ENCODE results near the gene MRPL46.

MRPL46 gene

DNA sequence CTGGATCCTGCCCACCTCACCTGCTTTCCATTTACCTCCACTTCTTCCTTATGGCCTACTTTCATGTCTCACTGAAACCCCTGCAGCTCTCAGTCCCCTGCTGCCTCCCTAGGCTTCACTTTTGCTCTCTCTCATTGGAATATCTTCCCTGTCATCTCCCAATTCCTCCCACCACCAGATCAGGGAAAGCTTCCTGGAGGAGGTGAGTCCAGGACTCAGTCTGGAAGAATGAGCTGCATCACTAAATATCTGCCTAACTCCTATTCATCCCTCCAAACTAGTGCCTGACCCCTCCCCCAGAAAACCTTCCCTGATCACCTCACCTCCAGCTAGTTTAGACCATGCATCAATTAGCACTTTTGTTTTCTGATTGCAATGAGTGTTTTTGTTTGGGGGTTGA lies 37.1 kb downstream of the MRPL46 start:
- Histone ChIP-seq H2AFZ (ENCODE audit: low read depth, low read length) (no peak overlapping the region), H2BK12ac (ENCODE audit: low read length in 2 of 2) (no peak overlapping the region), H2AK5ac (ENCODE audit: low read length, severe bottlenecking) (no peak overlapping the region), H3K27ac (ENCODE audit: low read length, poor library complexity, severe bottlenecking) (no peak overlapping the region), H3K36me3 (ENCODE audit: control insufficient read depth in 1 of 2, insufficient read depth in 2 of 2, low read depth in 1 of 2, low read length in 2 of 2) (no peaks in the 10 kb centered on the region), H3K23ac (ENCODE audit: low read length in 2 of 2) (no peak overlapping the region), H3K4me1 (ENCODE audit: control insufficient read depth, insufficient read depth, low read depth, low read length) (no peaks in the 10 kb centered on the region), H3K18ac (ENCODE audit: low read depth in 1 of 2, low read length in 2 of 2) (no peak overlapping the region), H4K8ac (ENCODE audit: low read length) (no peak overlapping the region), H3K4me3 (ENCODE audit: insufficient read depth in 1 of 2, low read depth in 1 of 2, low read length in 2 of 2) (no peak overlapping the region), H2BK120ac (ENCODE audit: low read depth, low read length) (no peak overlapping the region), H2BK5ac (ENCODE audit: low read depth, low read length, poor library complexity, severe bottlenecking) (no peak overlapping the region), H3K9ac (ENCODE audit: low read length) (no peak overlapping the region), H3K27me3 (ENCODE audit: control insufficient read depth in 1 of 2, insufficient read depth in 1 of 2, low read length in 2 of 2) (peaks cover 0 to 30% of the 10 kb centered on the region in 2 experiments), H3K14ac (ENCODE audit: low read length in 2 of 2) (no peak overlapping the region), H3K79me1 (replicated peaks; ENCODE audit: low read length, poor library complexity, severe bottlenecking) (no peaks in the 10 kb centered on the region), H4K91ac (ENCODE audit: low read length) (no peak overlapping the region), H3K4ac (ENCODE audit: low read depth in 1 of 2, low read length in 2 of 2) (no peak overlapping the region), H3K4me2 (ENCODE audit: low read length, poor library complexity, severe bottlenecking) (no peak overlapping the region), H2BK15ac (ENCODE audit: low read depth, poor library complexity, severe bottlenecking) (no peak overlapping the region), H3K9me3 (ENCODE audit: control insufficient read depth, low read length) (no peaks in the 10 kb centered on the region)
- no peak for DNase-seq

- no peak overlapping the region for H2BK12ac ChIP-seq (ENCODE audit: low read length in 2 of 2)
- no peak overlapping the region for H3K23ac ChIP-seq (ENCODE audit: low read length in 2 of 2)
- peaks cover 0 to 30% of the 10 kb centered on the region in 2 experiments for H3K27me3 ChIP-seq (ENCODE audit: control insufficient read depth in 1 of 2, insufficient read depth in 1 of 2, low read length in 2 of 2)
- H3K27ac ChIP-seq (ENCODE audit: low read length, poor library complexity, severe bottlenecking), result no peak overlapping the region
- no peak overlapping the region for H3K9ac ChIP-seq (ENCODE audit: low read length)
- no peak overlapping the region for H4K91ac ChIP-seq (ENCODE audit: low read length)
- no peaks in the 10 kb centered on the region for H3K79me1 ChIP-seq (replicated peaks; ENCODE audit: low read length, poor library complexity, severe bottlenecking)
- H3K4me3 ChIP-seq (ENCODE audit: insufficient read depth in 1 of 2, low read depth in 1 of 2, low read length in 2 of 2), result no peak overlapping the region
- no peak overlapping the region for H2BK15ac ChIP-seq (ENCODE audit: low read depth, poor library complexity, severe bottlenecking)
- H3K4me1 ChIP-seq (ENCODE audit: control insufficient read depth, insufficient read depth, low read depth, low read length), result no peaks in the 10 kb centered on the region
- no peak overlapping the region for H2AFZ ChIP-seq (ENCODE audit: low read depth, low read length)
- DNase-seq, result no peak
- H3K18ac ChIP-seq (ENCODE audit: low read depth in 1 of 2, low read length in 2 of 2), result no peak overlapping the region
- H4K8ac ChIP-seq (ENCODE audit: low read length), result no peak overlapping the region
- H2BK120ac ChIP-seq (ENCODE audit: low read depth, low read length), result no peak overlapping the region
- no peaks in the 10 kb centered on the region for H3K9me3 ChIP-seq (ENCODE audit: control insufficient read depth, low read length)
- H3K14ac ChIP-seq (ENCODE audit: low read length in 2 of 2), result no peak overlapping the region
- no peak overlapping the region for H3K4ac ChIP-seq (ENCODE audit: low read depth in 1 of 2, low read length in 2 of 2)
- H3K36me3 ChIP-seq (ENCODE audit: control insufficient read depth in 1 of 2, insufficient read depth in 2 of 2, low read depth in 1 of 2, low read length in 2 of 2), result no peaks in the 10 kb centered on the region
- 83% methylated on average over 10 of the region's 12 CpGs for WGBS
- no peak overlapping the region for H3K4me2 ChIP-seq (ENCODE audit: low read length, poor library complexity, severe bottlenecking)
- H2AK5ac ChIP-seq (ENCODE audit: low read length, severe bottlenecking), result no peak overlapping the region
- no peak overlapping the region for H2BK5ac ChIP-seq (ENCODE audit: low read depth, low read length, poor library complexity, severe bottlenecking)
Observed at GRCh38 chr15:88428805-88429605, 38.2 kb downstream of the MRPL46 start.

GRCh38 chr15:88428053-88428452 lies 39.1 kb downstream of the MRPL46 start:
- Histone ChIP-seq H3K4me1 (ENCODE audit: control insufficient read depth, insufficient read depth, low read depth, low read length) (no peaks in the 10 kb centered on the region), H2AFZ (ENCODE audit: low read depth, low read length) (no peak overlapping the region), H3K79me1 (replicated peaks; ENCODE audit: low read length, poor library complexity, severe bottlenecking) (no peaks in the 10 kb centered on the region), H3K4ac (ENCODE audit: low read depth in 1 of 2, low read length in 2 of 2) (no peak overlapping the region), H3K18ac (ENCODE audit: low read depth in 1 of 2, low read length in 2 of 2) (no peak overlapping the region), H3K27me3 (ENCODE audit: control insufficient read depth in 1 of 2, insufficient read depth in 1 of 2, low read length in 2 of 2) (peaks cover 0 to 30% of the 10 kb centered on the region in 2 experiments), H2BK5ac (ENCODE audit: low read depth, low read length, poor library complexity, severe bottlenecking) (no peak overlapping the region), H2BK12ac (ENCODE audit: low read length in 2 of 2) (no peak overlapping the region), H3K23ac (ENCODE audit: low read length in 2 of 2) (no peak overlapping the region), H3K4me2 (ENCODE audit: low read length, poor library complexity, severe bottlenecking) (no peak overlapping the region), H2AK5ac (ENCODE audit: low read length, severe bottlenecking) (no peak overlapping the region), H3K9me3 (ENCODE audit: control insufficient read depth, low read length) (no peaks in the 10 kb centered on the region), H4K8ac (ENCODE audit: low read length) (no peak overlapping the region), H3K9ac (ENCODE audit: low read length) (no peak overlapping the region), H3K27ac (ENCODE audit: low read length, poor library complexity, severe bottlenecking) (no peak overlapping the region), H3K36me3 (ENCODE audit: control insufficient read depth in 1 of 2, insufficient read depth in 2 of 2, low read depth in 1 of 2, low read length in 2 of 2) (no peaks in the 10 kb centered on the region), H2BK15ac (ENCODE audit: low read depth, poor library complexity, severe bottlenecking) (no peak overlapping the region), H4K91ac (ENCODE audit: low read length) (no peak overlapping the region), H2BK120ac (ENCODE audit: low read depth, low read length) (no peak overlapping the region), H3K4me3 (ENCODE audit: insufficient read depth in 1 of 2, low read depth in 1 of 2, low read length in 2 of 2) (no peak overlapping the region), H3K14ac (ENCODE audit: low read length in 2 of 2) (no peak overlapping the region)
- WGBS, result 42% methylated on average over 9 of the region's 9 CpGs
- no peak for DNase-seq

DNA sequence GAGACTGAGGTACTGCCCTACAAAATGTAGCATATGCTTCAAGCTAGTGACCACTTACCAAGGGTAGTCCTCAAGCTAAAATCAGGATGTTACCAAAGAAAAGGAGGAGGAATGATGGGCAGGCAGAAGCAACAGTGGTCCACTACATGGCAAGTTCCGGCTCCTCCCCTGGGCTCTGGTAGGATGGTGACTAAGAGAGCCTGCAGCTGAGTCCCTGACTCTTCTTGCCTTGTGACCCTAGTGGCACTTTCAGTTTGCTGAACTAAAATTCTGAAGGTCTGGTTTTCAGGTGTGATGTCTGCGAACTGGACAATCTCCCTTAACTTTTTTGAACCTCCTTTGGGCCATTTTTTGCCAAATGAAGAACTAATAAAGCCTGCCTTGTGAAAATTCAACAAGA lies 40.9 kb downstream of the MRPL46 start:
- Histone ChIP-seq H2BK15ac (ENCODE audit: low read depth, poor library complexity, severe bottlenecking) (no peak overlapping the region), H4K91ac (ENCODE audit: low read length) (no peak overlapping the region), H3K14ac (ENCODE audit: low read length in 2 of 2) (no peak overlapping the region), H3K27ac (ENCODE audit: low read length, poor library complexity, severe bottlenecking) (no peak overlapping the region), H3K18ac (ENCODE audit: low read depth in 1 of 2, low read length in 2 of 2) (no peak overlapping the region), H3K4me1 (ENCODE audit: control insufficient read depth, insufficient read depth, low read depth, low read length) (no peaks in the 10 kb centered on the region), H3K23ac (ENCODE audit: low read length in 2 of 2) (no peak overlapping the region), H2AFZ (ENCODE audit: low read depth, low read length) (no peak overlapping the region), H3K9ac (ENCODE audit: low read length) (no peak overlapping the region), H2BK5ac (ENCODE audit: low read depth, low read length, poor library complexity, severe bottlenecking) (no peak overlapping the region), H3K4me2 (ENCODE audit: low read length, poor library complexity, severe bottlenecking) (no peak overlapping the region), H2BK12ac (ENCODE audit: low read length in 2 of 2) (no peak overlapping the region), H3K36me3 (ENCODE audit: control insufficient read depth in 1 of 2, insufficient read depth in 2 of 2, low read depth in 1 of 2, low read length in 2 of 2) (no peaks in the 10 kb centered on the region), H3K4me3 (ENCODE audit: insufficient read depth in 1 of 2, low read depth in 1 of 2, low read length in 2 of 2) (no peak overlapping the region), H2BK120ac (ENCODE audit: low read depth, low read length) (no peak overlapping the region), H4K8ac (ENCODE audit: low read length) (no peak overlapping the region), H3K79me1 (replicated peaks; ENCODE audit: low read length, poor library complexity, severe bottlenecking) (no peaks in the 10 kb centered on the region), H3K4ac (ENCODE audit: low read depth in 1 of 2, low read length in 2 of 2) (no peak overlapping the region), H2AK5ac (ENCODE audit: low read length, severe bottlenecking) (no peak overlapping the region), H3K27me3 (ENCODE audit: control insufficient read depth in 1 of 2, insufficient read depth in 1 of 2, low read length in 2 of 2) (peaks cover 0 to 30% of the 10 kb centered on the region in 2 experiments), H3K9me3 (ENCODE audit: control insufficient read depth, low read length) (no peaks in the 10 kb centered on the region)
- no peak for DNase-seq
- WGBS, result 59% methylated on average over 2 of the region's 2 CpGs
